NCI-H2227 (cell line): Measurements from ENCODE around the gene CFAP20.
A peak's percentile ranks its signal among the peaks of the same experiment; 100 is the strongest.

Source experiments
- DNase-seq: peaks from one replicate; lab custom pipeline; 2025; ENCODE audit not compliant: unreplicated experiment; lab: John Stamatoyannopoulos, UW

CFAP20 gene

DNA sequence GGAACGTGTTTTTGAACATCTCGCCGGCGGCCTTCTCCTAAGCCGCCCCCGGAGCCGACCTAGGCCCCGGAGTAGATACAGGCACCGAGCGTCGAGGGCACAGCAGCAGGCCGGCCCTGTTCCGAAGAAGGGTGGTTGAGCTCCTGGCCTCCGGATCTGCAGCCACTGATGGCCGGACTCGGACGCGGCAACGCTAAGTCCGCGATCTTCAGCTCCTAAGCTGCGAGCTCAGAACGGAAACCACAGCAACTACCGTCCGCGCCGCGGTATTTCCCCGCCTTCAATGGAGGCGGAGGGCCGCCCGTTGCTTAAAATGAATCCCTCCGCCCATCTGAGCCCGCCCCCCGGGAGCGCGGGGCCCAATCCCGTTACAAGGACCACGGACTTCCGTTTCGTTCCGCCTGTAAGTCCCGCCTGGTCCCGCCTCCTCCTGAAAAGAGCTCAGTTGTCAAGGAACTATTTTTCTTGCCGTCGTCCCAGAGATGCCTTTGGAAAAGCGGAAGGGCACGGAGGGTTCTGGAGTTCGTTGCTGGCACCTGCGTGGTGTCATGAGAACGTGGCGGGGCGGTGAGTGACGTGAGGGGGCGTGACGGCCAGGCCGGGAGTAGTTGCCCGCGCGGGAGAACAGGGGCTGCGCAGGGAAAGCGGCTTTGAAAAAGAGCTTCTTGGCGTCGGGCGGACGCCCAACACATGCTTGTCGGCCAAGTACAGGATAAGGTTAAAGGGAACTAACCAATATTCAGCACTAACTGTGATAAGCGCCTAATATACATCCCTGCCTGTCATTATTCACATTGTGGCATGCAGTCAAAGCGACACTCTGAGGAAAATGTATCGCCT lies at the start of gene CFAP20:
TSS of gene CFAP20 (minus strand) at position 285 of the 840 bp plus-strand sequence. CDS start at position 19, 266 bp downstream.
- peak; percentile 98 for DNase-seq

DNA sequence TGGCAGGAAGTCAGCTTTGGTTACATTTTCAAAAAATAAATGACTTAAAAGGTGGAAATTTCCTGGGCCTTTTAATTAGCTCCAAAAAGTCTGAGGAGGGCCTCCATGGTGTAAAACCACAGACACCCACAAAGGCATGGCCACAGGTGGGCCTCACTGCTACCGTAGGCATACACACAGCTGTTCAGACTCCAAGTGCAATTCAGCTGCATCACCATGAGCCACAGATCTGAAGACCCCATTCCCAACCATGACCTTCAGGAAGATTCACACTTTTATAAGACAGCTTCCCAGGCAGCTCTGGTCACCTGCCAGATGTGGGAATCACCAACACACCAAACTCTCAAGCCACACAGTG lies 48.2 kb upstream of the CFAP20 start:
- DNase-seq: no peak

DNA sequence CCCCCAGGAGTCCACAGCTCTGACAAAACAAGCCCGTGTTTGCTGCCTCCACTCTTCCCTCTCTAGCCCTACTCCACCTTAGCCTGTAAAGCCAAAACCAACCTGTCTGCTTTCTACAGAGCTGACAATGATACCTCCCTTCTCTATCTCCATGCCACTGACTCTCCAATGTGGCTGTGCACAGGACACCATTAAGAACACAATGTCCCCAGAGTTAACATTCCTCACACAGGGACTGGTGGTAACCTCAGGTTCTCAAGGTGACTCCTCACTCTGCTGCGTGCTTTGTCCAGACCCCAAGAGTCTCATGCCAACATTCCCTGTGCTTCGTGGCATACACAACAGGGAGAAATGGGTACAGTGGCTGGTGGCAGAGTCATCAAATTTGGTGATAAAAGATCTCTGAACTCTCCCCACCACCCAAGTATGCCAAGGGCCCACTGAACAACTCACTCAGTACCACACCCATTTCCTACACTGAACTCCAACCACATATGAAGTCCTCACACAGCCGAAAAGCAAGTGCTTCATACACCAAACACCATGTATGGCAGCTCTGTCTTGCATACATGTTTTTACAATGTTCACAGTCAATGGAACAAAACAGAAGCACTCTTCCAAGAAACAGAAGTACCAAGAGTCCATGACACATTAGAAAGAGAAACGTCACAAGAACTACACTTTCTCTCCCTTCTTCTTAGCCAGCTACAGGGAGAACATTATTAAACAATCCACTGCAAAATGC lies 47.6 kb upstream of the CFAP20 start:
- no peak for DNase-seq

DNA sequence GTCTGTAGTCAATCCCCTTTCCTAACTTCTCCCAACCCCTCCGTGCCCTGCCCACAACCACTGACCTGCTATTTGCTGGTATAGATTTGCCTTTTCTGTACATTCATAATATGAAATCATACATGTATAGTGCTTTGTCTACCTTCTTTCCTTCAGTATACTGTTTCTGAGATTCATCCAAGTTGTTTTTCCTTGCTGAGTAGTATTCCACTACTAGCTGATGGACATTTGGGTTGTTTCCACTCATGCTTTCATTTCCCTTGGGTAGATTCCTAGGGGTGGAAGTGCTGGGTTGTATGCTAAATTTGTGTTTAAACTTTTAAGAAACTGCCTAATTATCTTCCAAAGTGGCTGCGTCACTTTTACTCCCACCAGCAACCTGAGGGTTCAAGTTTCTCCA lies 41.0 kb upstream of the CFAP20 start:
- DNase-seq: no peak

DNA sequence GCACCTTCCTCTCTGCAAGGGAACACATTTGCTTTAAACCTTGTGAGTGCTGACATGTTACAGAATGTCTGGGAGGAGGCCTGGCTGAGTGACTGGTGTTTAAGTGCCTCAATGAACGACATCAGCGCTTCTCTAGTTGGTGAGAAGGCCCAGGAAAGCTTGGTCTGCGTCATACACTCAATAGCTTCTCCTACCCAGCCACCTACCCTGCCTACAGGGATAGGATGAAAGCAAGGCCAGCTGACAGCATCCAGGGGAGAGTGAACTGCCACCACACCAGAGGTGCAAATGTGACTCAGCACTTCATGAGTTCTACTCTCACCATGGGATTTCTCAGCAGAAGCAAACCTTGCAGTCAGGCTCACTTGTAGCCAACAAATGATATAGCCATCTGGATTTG lies 31.7 kb upstream of the CFAP20 start:
- DNase-seq: no peak

DNA sequence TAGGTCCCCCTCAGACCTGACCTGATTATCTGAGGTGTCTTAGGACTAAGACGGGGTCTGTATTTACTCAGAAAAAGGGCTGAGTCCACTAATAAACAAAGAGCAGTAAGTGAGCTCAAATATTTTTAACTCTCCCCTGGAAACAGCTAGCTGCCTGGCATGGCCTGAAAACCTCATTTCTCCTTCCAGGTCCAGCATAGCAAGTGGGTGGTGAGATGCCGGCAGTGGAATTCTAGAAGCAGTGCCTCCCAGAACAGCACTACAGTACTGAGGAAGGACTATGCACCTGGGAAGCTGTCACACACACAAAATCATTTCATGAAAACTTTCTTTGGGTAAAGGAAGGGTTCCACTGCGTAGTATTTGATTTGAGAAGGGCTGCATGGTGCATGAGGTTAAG lies 29.5 kb upstream of the CFAP20 start:
- no peak for DNase-seq

DNA sequence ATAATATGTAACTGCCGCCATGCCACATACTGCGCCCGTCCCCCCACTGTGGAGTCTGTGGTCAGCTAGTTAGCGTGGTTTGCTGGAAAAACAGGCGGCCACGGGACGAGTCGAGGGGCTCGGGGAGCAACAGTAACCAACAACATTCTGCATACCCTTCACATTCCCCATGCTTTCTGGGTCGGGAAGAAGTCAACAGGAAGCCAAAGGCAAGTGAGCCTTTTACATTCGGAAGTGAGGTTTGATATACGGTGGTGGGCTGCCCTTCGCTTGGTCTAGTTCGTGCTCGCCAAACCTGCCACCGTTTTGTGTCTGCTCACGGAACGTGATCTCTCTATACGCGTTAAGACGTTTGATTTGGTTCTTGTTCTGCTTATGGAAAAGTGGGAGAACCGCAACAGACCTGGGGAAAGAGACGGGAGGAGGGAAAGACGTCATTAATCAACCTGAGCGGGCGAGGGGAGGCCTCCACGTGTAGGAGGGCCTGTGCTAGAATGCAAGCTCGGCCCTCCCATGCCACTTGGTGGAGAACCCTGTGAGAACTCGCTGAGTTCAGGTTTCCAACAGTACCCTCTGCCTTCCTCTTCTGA lies 28.9 kb upstream of the CFAP20 start:
- no peak for DNase-seq

DNA sequence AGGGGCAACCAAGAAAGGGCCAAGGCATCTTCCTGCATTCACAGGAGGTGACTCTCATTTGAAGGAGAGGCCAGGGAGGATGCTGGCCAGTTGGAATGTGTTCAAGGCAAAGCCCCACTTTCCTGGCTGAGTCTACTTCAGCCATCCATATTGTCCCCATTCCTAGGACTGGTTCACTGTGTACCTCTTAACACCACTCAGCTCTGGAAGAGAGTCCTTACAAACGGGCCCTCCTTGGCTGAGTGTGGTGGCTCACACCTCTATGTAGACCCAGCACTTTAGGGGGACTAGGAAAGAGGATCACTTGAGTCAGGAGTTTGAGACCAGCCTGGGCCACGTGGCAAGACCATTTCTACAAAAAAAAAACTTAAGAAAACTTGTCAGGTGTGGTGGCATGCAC lies 28.1 kb upstream of the CFAP20 start:
- no peak for DNase-seq

DNA sequence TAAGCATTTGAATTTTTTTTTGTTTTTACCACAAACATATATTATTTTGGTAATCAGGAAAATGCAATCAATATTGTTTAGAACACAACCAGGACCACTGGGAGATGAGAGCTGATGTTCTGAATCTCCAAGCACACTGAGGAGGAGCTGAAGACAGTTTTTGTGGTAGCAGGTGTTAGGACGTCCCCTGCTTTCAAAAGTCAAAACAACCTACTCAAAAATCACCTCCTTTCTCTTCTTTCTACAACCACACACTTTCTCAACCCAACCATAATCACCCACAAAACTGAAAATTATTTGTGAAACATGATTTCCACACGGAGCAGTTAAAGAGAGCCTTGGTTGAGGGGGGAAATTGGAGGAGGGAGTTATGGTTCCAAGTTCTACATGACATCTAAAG lies 26.7 kb upstream of the CFAP20 start:
- no peak for DNase-seq

DNA sequence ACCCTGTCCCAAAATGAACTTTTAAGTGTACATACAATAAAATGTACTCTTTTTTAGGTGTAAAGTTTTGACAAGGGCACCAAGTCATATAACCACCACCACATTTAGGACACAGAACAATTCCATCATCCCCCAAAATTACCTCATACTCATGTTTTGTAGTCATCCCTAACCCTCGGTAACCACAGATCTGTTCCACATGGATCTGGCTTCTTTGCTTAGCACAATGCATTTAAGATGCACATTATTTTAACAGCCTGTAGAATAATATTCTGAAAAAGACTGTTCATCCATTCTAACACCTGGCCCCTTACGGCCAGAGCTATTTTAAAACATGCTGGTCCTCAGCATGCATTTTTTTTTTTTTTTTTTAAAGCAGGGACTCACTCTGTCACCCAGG lies 25.2 kb upstream of the CFAP20 start:
- no peak for DNase-seq

DNA sequence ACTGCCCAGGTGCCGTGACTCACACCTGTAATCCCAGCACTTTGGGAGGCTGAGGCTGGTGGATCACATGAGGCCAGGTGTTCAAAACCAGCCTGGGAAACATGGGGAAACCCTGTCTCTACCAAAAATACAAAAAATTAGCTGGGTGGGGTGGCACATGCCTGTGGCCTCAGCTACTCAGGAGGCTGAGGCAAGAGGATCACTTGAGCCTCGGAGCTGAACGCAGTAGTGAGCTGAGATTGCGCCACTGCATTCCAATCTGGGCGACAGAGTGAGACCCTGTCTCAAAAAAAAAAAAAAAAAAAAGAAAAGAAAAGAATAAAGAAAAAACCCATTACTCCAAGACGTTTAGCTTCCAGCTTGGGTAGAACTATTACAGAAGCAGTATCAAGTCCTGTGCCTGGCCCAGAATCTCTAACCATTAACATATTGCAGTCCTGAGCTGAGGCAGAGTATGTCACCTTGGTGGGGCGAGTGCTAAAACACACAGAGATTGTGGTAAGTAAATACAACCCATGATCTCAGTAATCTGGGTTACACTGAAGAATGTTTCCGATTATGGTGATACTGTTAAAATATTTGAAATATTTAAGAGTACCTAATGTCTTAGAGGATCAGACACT lies 23.2 kb upstream of the CFAP20 start:
- no peak for DNase-seq

DNA sequence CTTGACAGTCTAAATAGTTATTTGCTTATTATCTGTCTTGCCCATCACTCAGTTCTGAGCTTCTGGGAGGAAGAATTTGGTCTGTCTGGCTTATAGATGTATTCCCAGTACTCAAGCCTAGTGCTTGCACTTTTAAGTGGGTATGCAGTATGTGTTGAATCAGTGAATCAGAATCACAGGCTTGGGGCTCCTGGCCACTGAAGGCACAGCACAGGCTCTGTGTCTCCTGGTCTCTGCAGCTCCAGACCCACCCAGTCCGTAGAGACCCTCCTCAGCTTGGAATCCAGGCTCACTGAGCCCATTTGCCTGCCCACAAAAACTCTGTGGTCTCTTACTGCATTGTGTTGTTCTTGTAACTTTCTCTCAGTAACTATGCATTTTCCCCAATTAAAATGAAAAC lies 19.3 kb upstream of the CFAP20 start:
- no peak for DNase-seq

DNA sequence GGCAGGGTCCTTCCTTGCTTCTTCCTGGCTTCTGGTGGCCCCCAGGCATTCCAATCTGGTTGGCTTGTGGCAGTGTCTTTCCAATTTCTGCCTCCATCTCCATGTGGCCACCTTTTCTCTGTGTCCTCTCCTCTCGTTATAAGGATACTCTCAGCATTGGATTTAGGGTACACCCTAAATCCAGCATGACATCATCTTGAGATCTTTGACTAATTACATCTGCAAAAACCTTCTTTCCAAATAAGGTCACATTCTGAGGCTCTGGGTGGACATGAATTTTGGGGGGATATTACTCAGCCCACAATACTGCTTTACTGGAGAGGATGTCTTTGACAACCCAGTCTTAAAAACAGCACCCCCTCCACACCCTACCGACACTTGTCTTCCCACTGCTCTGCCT lies 18.9 kb upstream of the CFAP20 start:
- no peak for DNase-seq

DNA sequence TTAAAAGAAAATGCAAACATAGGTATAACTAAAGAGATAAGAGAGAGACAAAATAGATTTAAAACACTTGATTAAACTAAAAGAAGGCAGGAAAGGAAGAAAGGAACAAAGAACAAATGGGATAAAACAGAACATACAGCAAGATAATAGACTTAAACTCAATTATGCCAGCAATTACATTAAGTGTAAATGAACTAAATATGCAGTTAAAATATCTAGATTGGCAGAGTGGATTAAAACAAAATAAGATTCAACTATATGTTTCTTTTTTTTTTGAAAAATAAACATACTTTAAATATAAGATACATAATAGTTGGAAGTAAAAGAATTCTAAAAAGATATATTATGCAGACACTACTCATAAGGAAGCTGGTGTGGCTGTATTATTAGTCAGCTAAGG lies 9.7 kb upstream of the CFAP20 start:
- DNase-seq: no peak

DNA sequence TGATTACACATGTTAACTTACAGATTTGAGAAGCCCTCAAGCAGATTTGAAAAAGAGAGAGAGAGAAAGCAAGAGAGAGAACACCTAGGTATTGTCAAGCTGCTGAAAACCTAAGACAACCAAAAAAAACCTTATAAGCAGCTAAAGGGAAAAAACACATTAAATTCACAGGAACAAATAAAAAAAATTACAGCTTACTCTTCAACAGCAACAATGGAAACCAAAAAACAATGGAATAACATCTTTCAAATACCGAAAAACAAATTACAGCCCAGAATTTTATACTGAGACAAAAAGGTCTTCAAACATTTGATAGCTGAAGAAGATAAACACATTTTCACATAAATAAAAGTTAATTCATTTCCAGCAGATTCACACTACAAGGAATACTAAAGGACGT lies 8.4 kb upstream of the CFAP20 start:
- DNase-seq: no peak

DNA sequence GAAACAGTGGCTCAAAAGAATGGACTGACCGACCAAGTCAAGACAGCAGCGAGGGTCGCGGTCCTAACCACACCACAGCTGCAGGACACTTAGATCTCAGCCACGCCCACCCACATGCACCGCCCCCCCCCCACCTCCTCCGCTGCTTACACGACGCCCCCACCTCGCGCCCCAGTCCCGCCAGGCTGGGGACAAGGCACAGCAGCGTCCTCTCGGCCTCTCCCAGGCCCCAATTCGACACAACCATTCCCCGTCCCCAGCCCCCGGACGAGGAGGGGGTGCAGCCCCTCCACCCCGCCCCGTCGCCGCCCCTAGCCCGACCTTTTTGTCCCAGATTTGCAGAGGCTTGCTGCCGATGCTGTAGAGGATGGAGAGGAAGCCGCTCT lies 477 bp downstream of the CFAP20 start:
- DNase-seq: peak; percentile 43

DNA sequence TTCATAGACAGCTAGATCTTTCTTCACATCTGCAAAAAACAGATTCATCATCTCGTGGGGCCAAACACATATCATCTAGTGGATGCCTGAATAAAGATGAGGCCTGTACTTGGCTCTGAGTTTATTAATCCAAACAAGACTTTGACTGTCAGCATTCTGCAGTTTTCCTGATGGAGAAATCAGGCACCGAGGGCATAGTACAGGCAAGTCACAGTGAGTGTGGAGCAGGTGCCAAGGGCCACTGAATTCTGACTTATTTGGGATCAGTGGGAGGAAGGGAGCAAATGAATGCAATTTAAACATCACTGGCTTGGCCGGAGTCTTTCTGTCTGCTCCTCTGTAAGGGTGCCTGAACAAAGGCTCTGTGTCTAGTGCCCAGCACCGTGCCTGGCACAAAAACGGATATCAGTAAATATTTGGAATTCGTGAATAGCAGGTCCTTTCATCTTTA lies 975 bp downstream of the CFAP20 start:
- DNase-seq: no peak

DNA sequence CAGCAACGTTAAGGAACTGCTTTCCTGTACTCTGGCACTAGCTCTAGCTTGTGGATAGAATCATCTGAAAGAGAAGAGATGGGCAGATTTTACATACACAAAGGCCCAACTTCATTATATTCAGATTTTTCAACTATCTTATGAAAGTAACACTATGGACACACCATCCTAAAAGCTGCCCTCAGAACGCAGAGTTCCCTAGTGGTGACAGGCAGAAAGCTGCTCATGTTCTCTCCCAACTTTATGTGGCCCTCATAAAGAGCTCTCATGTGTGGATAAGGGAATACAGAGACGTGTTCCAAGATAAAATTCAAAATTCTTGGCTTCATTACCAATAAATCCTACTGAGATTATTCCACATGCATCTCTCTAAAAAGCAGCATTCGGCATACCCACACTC lies 1.5 kb downstream of the CFAP20 start:
- DNase-seq: no peak

DNA sequence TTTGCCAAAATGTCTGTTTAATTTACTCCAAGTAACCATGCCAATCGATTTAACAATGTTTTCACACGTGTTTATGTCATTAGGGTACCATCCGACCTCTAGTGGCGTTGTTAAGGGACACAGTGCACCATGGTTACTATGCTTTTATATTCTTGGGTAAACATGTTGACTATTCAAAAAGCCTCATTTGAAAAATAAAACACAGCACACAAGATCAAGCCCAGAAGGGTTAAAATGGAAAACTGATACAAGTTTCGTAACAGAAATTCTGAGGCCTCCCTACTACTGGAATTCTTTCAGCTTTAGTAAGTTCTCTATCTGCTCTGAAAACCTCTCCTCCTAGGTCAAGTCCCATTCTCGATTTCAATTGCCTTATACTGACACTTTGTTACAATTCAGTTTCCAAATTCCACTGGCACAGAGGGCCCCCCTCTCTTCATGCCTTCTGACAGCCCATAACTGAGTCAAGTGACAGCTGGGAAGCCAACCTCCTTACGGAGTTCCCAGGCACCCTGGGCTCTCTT lies 2.1 kb downstream of the CFAP20 start:
- peak; percentile 32 for DNase-seq

DNA sequence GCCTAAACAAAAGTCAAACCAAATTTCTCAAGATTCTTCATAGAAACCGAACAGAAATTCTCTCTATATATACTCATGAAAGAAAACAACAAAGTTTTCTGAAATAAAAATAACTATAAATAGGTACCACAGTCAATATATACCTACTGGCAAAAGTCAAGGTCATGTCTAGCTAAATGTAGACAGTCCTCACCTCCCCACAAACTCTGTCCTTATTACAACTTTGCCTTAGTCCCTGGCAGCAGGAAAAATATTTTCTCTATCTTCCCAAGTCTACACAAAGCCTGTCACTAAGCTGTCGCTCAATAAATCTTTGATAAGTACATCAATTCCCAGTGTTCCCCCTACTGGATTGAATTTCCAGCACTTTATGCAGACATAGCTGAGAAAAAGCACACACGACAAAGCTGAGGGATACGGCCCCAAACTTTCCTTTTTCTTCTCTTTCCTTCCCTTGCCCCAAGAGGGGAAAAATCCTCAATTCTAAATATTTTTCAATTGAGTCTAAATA lies 2.7 kb downstream of the CFAP20 start:
- DNase-seq: no peak

DNA sequence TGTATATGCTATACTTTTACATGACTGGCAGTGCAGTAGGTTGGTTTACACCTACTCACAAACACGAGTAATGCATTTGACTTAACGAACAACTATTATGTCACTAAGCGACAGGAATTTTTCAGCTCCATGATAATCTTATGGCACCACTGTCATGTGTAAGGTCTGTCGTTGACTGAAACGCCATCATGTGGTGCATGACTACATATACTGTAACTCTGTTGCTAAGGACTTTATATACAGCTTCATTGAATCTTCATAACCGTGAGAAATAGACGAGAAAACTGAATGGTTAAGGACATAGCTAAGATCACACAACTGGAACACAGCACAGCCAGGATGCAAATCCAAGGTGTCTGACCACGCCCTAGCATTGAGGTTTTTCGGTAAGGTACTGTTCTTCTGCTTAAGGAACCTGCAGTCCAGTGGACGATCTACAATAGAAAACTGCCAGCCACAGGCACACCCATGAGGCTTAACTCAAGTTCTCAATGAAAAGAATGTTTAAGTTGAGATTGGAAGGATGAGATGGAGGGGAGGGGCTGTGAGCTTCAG lies 3.3 kb downstream of the CFAP20 start:
- DNase-seq: peak; percentile 18
